ENCODE measurements around the gene HOGA1. TPM values are rescaled to one million over a fixed set of nuclear protein-coding genes. Genes with fewer than 3 reads are reported as not detected.

Gene HOGA1
- polyA plus RNA-seq, 1 of the 3 experiments (the other 2 are of a cell fraction): 2.9 TPM

GRCh38 chr10:97611473-97611872 is 27.3 kb downstream of the HOGA1 start:
- H4K20me1 ChIP-seq (ENCODE audit: insufficient read depth): no peaks in the 10 kb centered on the region
- H3K27me3 ChIP-seq (ENCODE audit: insufficient read depth): no peaks in the 10 kb centered on the region
- no peak overlapping the region for H3K9ac ChIP-seq
- ChIA-PET POLR2A (no interaction called here), CTCF (interaction anchor here (0.9 to 2.7 kb wide), 5 partner anchors 11 to 144 kb away, joined by 3 to 28 read pairs (median 6); partner anchors contain the start of gene ANKRD2)
- no peaks in the 10 kb centered on the region for H3K9me2 ChIP-seq
- H3F3A ChIP-seq (replicated peaks; ENCODE audit: insufficient read depth): no peaks in the 10 kb centered on the region
- no peak overlapping the region for H3K4me3 ChIP-seq (ENCODE audit: low read depth in 2 of 2, low read length in 1 of 2)
- WGBS (ENCODE audit: low lambda C conversion rate): 95% methylated on average over 9 of the region's 12 CpGs
- TF ChIP-seq TAF1 (IDR thresholded peaks at IDR 0.05; ENCODE audit: borderline replicate concordance, low read depth, low read length): no peak
- TF ChIP-seq POLR2AphosphoS5 (IDR thresholded peaks at IDR 0.05; ENCODE audit: low read depth, low read length): no peak
- TF ChIP-seq YY1 (IDR thresholded peaks at IDR 0.05; ENCODE audit: low read depth): no peak
- no peak for TF ChIP-seq USF1 (IDR thresholded peaks at IDR 0.05; ENCODE audit: borderline replicate concordance, low read depth)
- no peak for TF ChIP-seq IRF3 (IDR thresholded peaks at IDR 0.05; ENCODE audit: low read depth, low read length)
- no peak for TF ChIP-seq JUND (IDR thresholded peaks at IDR 0.05)
- no peak for TF ChIP-seq ZBTB33 (IDR thresholded peaks at IDR 0.05; ENCODE audit: borderline replicate concordance, low read depth)
- no peak for TF ChIP-seq MEF2A (IDR thresholded peaks at IDR 0.05; ENCODE audit: borderline replicate concordance, low read depth)
- no peak for TF ChIP-seq SMC3 (IDR thresholded peaks at IDR 0.05; ENCODE audit: low read depth, low read length)
- TF ChIP-seq NRF1 (IDR thresholded peaks at IDR 0.05; ENCODE audit: low read depth, low read length): no peak
- no peak for TF ChIP-seq MXI1 (IDR thresholded peaks at IDR 0.05; ENCODE audit: low read depth, low read length)
- no peak for TF ChIP-seq NFIC (IDR thresholded peaks at IDR 0.05; ENCODE audit: borderline replicate concordance)
- no peak for TF ChIP-seq EZH2phosphoT487 (IDR thresholded peaks at IDR 0.05; ENCODE audit: borderline replicate concordance, low read depth)
- TF ChIP-seq EP300 (IDR thresholded peaks at IDR 0.05; ENCODE audit: borderline replicate concordance in 1 of 2, low read depth in 1 of 2, low read length in 1 of 2): no peak
- TF ChIP-seq RAD21 (IDR thresholded peaks at IDR 0.05; ENCODE audit: low read length): no peak
- TF ChIP-seq FOXJ3 (CRISPR knock-in tag; IDR thresholded peaks at IDR 0.05): no peak
- no peak for TF ChIP-seq TCF12 (IDR thresholded peaks at IDR 0.05)
- no peak for TF ChIP-seq ELF1 (IDR thresholded peaks at IDR 0.05)
- H3K79me2 ChIP-seq (ENCODE audit: insufficient read depth): no peaks in the 10 kb centered on the region
- H3K9me3 ChIP-seq: no peaks in the 10 kb centered on the region
- no peaks in the 10 kb centered on the region for H3K36me3 ChIP-seq (replicated peaks in 1 of 2; ENCODE audit: control insufficient read depth in 1 of 2, insufficient read depth in 2 of 2, low read length in 1 of 2)
- no peak overlapping the region for H3K27ac ChIP-seq (ENCODE audit: low read depth in 2 of 2, low read length in 1 of 2)
- H3K4me1 ChIP-seq (ENCODE audit: control insufficient read depth in 1 of 2, insufficient read depth in 2 of 2, low read depth in 1 of 2, low read length in 1 of 2): no peaks in the 10 kb centered on the region; a peak in 1 of 4 replicates
- no peak for DNase-seq
- H2AFZ ChIP-seq (ENCODE audit: low read depth): no peak overlapping the region
- H3K4me2 ChIP-seq: no peak overlapping the region
